GM12872 (cell line): Measurements from ENCODE around the gene ZNF365.

Experiments
- TF ChIP-seq, protein P1 (sequence below): IDR thresholded peaks from 3 replicates; pipeline ENCODE4 v1.5.1; 2011; ENCODE audit warnings: low read depth, mild to moderate bottlenecking, low read length, moderate library complexity; ENCODE audit not compliant: insufficient read depth

Gene ZNF365

DNA sequence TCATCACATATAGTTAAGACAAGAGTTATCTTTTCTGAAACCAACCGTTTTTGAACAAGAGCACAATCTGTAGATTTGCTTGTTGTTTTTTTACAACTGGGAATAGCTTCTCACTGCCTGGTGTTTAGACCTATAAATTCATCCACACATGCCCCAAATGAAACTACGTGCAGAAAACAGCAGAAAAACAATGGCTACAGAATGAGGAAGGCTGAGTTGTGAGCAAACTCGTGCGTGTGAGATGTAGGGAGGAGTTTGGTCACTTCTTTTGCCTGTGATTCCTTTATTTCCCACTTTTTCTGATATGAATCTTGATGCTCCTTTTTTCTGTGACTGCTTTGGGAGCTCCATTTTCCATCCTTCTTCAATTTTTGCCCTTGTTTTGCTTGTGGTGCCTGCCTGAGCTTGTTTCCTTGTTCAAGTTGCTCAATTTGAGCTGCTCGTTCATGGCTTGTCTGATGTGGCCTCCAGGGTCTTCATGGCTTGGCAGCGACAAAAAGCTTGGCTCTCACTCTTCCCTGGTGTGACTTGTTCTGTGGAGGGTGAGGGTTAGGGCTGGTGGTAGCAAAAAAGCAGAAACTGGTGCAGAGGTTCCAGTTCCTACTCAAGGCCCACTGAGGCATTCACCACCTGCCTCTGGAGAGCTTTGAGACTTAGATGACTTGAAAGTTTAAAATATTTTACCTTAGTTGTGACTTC, 76.9 kb downstream of the ZNF365 start:
- TF ChIP-seq, protein P1, sequence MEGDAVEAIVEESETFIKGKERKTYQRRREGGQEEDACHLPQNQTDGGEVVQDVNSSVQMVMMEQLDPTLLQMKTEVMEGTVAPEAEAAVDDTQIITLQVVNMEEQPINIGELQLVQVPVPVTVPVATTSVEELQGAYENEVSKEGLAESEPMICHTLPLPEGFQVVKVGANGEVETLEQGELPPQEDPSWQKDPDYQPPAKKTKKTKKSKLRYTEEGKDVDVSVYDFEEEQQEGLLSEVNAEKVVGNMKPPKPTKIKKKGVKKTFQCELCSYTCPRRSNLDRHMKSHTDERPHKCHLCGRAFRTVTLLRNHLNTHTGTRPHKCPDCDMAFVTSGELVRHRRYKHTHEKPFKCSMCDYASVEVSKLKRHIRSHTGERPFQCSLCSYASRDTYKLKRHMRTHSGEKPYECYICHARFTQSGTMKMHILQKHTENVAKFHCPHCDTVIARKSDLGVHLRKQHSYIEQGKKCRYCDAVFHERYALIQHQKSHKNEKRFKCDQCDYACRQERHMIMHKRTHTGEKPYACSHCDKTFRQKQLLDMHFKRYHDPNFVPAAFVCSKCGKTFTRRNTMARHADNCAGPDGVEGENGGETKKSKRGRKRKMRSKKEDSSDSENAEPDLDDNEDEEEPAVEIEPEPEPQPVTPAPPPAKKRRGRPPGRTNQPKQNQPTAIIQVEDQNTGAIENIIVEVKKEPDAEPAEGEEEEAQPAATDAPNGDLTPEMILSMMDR, result no peak

DNA sequence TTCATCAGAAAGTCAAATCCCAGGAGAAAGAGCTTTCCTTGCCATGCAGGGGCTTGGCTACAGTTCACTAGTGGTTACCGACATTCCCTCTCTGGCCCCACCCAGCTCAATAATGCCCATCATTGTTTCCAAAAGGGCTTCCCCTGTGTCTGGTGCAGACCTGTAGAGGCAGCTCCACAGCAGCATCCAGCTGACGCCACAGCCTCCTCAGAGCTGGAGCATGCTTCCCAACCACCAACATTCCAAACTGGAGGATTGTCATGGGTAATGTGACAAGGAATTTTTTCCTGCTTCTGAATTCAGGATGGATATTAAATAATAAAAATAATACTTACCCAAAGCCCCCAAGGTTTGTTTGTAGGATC, 77.4 kb downstream of the ZNF365 start:
- TF ChIP-seq, protein P1, result no peak
